GM19193 (cell line): ENCODE results near the gene CDH3.

Experiments
- POLR2A ChIP-seq: IDR thresholded peaks from 4 replicates; pipeline ENCODE4 v1.6.1; 2011; ENCODE audit not compliant: insufficient read depth, insufficient read length; ENCODE audit errors: extremely low read depth

CDH3 gene

GRCh38 chr16:68644715-68645493 lies at the start of gene CDH3:
CDH3 (plus strand) TSS chr16:68645310; CDS start chr16:68645380, 70 bp downstream.
- TF ChIP-seq POLR2A: no peak

- no peak for TF ChIP-seq POLR2A
Observed at GRCh38 chr16:68596266-68596665, 48.8 kb upstream of the CDH3 start.

- TF ChIP-seq POLR2A: no peak
Observed at GRCh38 chr16:68599586-68599985, 45.5 kb upstream of the CDH3 start.

DNA sequence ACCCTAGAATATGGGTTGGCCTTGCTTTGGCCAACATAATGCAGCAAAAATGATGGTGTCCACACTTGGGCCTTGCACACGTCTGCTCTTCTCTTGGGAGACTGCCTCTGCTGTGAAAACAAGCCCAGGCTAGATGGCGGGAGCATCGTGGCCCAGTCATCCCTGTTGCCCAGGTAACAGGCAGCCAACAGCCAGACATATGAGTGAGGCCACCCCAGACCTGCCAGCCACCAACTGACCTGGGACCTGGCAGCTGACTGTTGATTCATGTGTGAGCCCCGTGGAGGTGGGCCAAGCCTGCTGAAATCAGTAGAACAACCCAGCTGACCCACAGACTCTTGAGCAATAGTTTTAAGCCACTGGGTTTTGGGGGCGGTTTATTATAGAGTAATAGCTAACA lies 39.4 kb upstream of the CDH3 start:
- TF ChIP-seq POLR2A: no peak

DNA sequence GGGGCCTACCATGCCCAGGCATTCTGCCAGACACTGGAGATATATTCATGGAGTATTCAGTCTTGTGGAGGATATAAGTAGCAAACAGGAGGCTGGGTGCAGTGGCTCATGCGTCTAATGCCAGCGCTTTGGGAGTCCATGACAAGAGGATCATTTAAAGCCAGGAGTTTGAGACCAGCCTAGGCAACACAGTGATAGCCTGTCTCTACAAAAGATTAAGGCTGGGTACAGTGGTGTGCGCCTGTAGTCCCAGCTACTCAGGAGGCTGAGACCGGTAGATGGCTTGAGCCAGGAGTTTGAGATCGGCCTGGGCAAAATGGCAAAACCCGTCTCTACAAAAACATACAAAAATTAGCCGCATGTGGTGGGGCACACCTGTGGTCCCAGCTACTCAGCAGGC lies 37.7 kb upstream of the CDH3 start:
- TF ChIP-seq POLR2A: no peak

GRCh38 chr16:68608330-68608729 lies 36.8 kb upstream of the CDH3 start:
- TF ChIP-seq POLR2A: no peak

DNA sequence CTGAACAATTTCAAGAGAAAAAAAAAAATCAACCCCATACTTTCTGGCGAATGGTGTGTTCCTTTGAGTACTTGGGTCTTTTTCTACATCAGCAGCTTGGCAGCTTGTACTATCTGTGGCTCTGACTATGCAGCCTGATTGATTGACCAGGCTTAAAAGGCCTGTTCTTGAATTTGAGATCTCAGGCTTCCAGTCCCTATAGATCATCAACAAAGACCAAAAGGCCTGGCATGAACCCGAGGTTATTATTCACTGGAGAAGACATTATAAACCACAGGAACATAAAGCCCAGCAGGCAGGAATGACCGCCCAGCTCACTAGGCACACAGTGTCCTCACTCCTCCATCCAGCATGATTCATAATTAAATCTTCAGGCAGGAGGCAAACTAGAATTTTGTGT lies 32.1 kb upstream of the CDH3 start:
- no peak for TF ChIP-seq POLR2A

GRCh38 chr16:68617734-68618133 lies 27.4 kb upstream of the CDH3 start:
- no peak for TF ChIP-seq POLR2A

GRCh38 chr16:68626557-68626956 lies 18.6 kb upstream of the CDH3 start:
- no peak for TF ChIP-seq POLR2A

- no peak for TF ChIP-seq POLR2A
Observed at GRCh38 chr16:68627951-68628425, 17.1 kb upstream of the CDH3 start.

DNA sequence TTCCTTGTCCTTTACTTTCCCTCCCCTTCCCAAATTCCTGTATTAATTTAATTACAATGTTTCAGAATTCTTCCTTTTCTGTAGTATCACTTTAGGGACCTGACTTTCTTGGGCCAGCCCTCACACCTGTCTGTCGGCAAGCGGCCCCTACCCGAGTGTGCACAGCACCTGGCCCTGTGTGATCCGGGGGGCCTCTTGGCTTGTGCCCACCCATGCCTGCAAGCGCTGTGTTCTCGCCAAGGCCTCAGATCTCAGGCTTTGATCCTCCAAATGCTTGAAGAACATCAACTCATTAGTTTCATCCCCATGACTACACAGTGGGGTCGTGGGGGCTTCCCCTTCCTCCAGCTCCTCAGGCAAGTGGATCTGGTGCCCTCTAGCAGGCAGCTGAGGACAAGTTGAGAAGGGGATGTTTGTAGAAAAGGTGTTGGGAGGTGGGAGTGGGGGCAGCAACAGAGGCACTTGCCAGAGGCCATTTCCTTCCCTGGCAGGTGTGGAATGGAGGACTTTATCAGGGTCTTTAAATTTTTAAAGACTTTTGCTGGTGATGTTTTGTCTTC lies 15.7 kb upstream of the CDH3 start:
- TF ChIP-seq POLR2A: no peak

- no peak for TF ChIP-seq POLR2A
Observed at GRCh38 chr16:68636064-68636560, 9.0 kb upstream of the CDH3 start.

GRCh38 chr16:68636818-68637217 lies 8.3 kb upstream of the CDH3 start:
- TF ChIP-seq POLR2A: no peak

GRCh38 chr16:68640972-68641371 lies 4.1 kb upstream of the CDH3 start:
- no peak for TF ChIP-seq POLR2A

DNA sequence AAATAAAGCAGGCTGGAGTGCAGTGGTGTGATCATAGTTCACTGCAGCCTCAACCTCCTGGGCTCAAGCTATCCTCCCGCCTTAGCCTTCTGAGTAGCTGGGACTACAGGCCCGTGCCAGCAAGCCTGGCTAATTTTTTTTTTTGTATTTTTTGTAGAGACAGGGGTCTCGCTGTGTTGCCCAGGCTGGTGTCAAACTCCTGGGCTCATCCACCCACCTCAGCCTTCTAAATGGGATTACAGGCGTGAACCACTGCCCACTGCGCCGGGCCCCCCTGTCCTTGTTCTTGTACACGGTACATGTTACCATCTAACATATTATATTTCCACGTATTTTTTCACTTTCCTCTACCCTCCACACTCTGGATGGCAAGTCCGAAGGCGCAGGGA lies 3.1 kb upstream of the CDH3 start:
- no peak for TF ChIP-seq POLR2A

DNA sequence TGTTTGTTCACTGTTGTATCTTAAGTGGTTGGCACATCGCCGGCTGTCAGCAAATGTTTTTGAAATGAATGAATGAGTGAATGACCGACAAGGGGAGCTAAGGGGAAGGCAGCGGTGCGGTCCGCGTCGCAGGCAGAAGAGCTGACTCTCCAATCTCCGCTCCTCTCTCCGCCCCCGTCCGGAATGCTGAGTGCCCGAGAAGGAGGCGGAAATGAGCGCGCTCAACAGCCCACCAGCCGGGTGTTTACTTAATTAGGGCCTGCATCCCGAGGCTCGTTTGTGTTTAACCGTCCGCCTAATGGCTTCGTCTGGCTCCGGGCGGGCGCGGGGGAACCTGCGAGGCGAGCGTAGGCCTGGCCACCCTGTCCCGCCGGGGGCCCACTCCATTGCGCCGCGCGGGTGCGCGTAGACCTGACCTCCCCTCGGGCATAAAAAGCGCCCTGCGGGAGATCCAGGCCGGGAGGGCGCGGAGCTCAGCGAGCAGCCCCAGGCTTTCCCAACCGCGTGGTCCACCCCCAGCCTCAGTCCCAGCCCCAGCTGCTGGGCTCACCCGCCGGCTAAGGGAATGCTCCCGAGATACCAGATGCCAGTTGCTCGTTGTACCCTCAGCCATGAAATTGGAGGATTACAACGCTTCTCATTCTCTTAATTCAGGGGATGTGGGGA lies 2.5 kb upstream of the CDH3 start:
- TF ChIP-seq POLR2A: no peak
